K562 (cell line): ENCODE data around the gene HMGXB3. TPM values are rescaled to one million over a fixed set of nuclear protein-coding genes. Genes with fewer than 3 reads are reported as not detected.

Experiments
- ATAC-seq: fragments of 200-7000 bp; cut with Tn5 transposase; 3 replicates; pipeline ENCODE4 v1.9.1; 2020; ENCODE audit warnings: moderate library complexity
- BruUV-seq: library from RNA; stranded (reverse); fragments of 400-500 nt; replicated peaks from 2 replicates; lab custom pipeline; 2021; lab: Mats Ljungman, UMichigan
- CTCF ChIA-PET: fragments of 300-600 bp; formaldehyde crosslinking; extraction: SDS; loops from one replicate; lab custom pipeline; 2021; ENCODE audit warnings: low intra/inter-chr PET ratio; lab: Yijun Ruan, JAX
- POLR2A ChIA-PET: fragments of 300-600, 350-650 bp; sonication (Branson Sonifier 250); formaldehyde crosslinking; extraction: SDS; loops from one replicate; lab custom pipeline; 2021; ENCODE audit warnings: antibody characterized with exemption, inconsistent platforms; lab: Yijun Ruan, JAX
- DNase-seq, 4 experiments: peaks; one replicate each; pipeline versions ENCODE4 v3.0.0 to v3.0.0-alpha.2; 2011 to 2018; ENCODE audit warnings: low spot score in 3 of 4, mixed read lengths in 3 of 4; ENCODE audit errors: extremely low read depth in 1 of 4
- FAIRE-seq: peaks from 2 replicates; lab custom pipeline; 2011; peaks lifted over from hg19 to GRCh38; lab: Jason Lieb, UNC
- H2AFZ ChIP-seq: 2 replicates; pipeline ENCODE4 v1.6.0; 2011; ENCODE audit warnings: low read depth, low read length, control low read depth, inconsistent platforms
- H3K27ac ChIP-seq: fragments of 200-600 bp; 3 replicates; pipeline ENCODE4 v1.8.0; 2011; ENCODE audit warnings: low read depth, mild to moderate bottlenecking, control low read depth, inconsistent platforms, low read length, moderate library complexity, mixed read lengths; ENCODE audit errors: extremely low read depth
- H3K27me3 ChIP-seq, 2 experiments: fragments of 300-600 bp in 1 of 2; 2 replicates in 1 of 2; 3 replicates in 1 of 2; pipeline versions ENCODE4 v1.6.0 to v1.8.0; 2011; ENCODE audit warnings: inconsistent platforms in 2 of 2, low read length in 2 of 2, mild to moderate bottlenecking in 1 of 2, mixed read lengths in 1 of 2, moderate library complexity in 1 of 2; ENCODE audit not compliant: control insufficient read depth in 2 of 2, insufficient read depth in 2 of 2
- H3K36me3 ChIP-seq: fragments of 300-600 bp; 3 replicates; pipeline ENCODE4 v1.8.0; 2011; ENCODE audit warnings: mild to moderate bottlenecking, low read length, inconsistent platforms; ENCODE audit not compliant: control insufficient read depth, insufficient read depth
- H3K4me1 ChIP-seq, 2 experiments: fragments of 200-600 bp in 1 of 2; replicated peaks in 1 of 2; 2 replicates in 1 of 2; 3 replicates in 1 of 2; pipeline versions ENCODE4 v1.5.1 to v1.8.0; 2011; ENCODE audit warnings: inconsistent platforms in 2 of 2, low read length in 2 of 2, mild to moderate bottlenecking in 1 of 2, mixed read lengths in 1 of 2, moderate library complexity in 1 of 2; ENCODE audit not compliant: control insufficient read depth in 2 of 2, insufficient read depth in 2 of 2
- H3K4me2 ChIP-seq: 2 replicates; pipeline ENCODE4 v1.6.1; 2011; ENCODE audit warnings: low read length, control low read depth, inconsistent platforms, mixed read lengths; ENCODE audit not compliant: insufficient read depth
- H3K4me3 ChIP-seq: fragments of 200-600 bp; sonication (generic), shearing (Covaris generic); 2 replicates; pipeline ENCODE4 v1.5.1; 2016; ENCODE audit warnings: control low read depth, inconsistent platforms
- H3K79me2 ChIP-seq: fragments of 200-600 bp; 3 replicates; pipeline ENCODE4 v1.8.0; 2011; ENCODE audit warnings: low read length, inconsistent platforms; ENCODE audit not compliant: control insufficient read depth, insufficient read depth
- H3K9ac ChIP-seq, 2 experiments: 2 replicates each; pipeline versions ENCODE4 v1.6.0 to v1.6.1; 2011; ENCODE audit warnings: low read depth in 2 of 2, low read length in 2 of 2, control low read depth in 1 of 2, inconsistent platforms in 1 of 2, mild to moderate bottlenecking in 1 of 2, mixed read lengths in 1 of 2; ENCODE audit not compliant: insufficient read depth in 1 of 2
- H3K9me1 ChIP-seq: one replicate; pipeline ENCODE4 v1.6.0; 2011; ENCODE audit warnings: inconsistent platforms, mild to moderate bottlenecking, low read length, moderate library complexity; ENCODE audit not compliant: control insufficient read depth, insufficient read depth
- H3K9me3 ChIP-seq: replicated peaks from 2 replicates; pipeline ENCODE4 v1.5.1; 2011; ENCODE audit warnings: low read depth, low read length, inconsistent platforms; ENCODE audit not compliant: control insufficient read depth, insufficient read depth
- H4K20me1 ChIP-seq: replicated peaks from 2 replicates; pipeline ENCODE4 v1.6.1; 2011; ENCODE audit warnings: low read length, inconsistent platforms, mixed read lengths; ENCODE audit not compliant: control insufficient read depth, insufficient read depth
- COPS2 ChIP-seq: fragments of 450-650 bp; conservative IDR thresholded peaks from 2 replicates; pipeline ENCODE4 v1.6.1; 2016; ENCODE audit warnings: mild to moderate bottlenecking, moderate library complexity
- FOSL1 ChIP-seq: fragments of 200-800 bp; sonication (Bioruptor generic); conservative IDR thresholded peaks from 2 replicates; pipeline ENCODE4 v1.6.1; 2016; ENCODE audit warnings: missing genetic modification characterization, missing compliant biosample characterization
- GATAD2B ChIP-seq: fragments of 450-650 bp; IDR thresholded peaks from 2 replicates; pipeline ENCODE4 v1.6.1; 2017; ENCODE audit warnings: mild to moderate bottlenecking, borderline replicate concordance
- ILK ChIP-seq: fragments of 450-650 bp; IDR thresholded peaks from 2 replicates; pipeline ENCODE4 v1.6.1; 2016; ENCODE audit warnings: missing genetic modification characterization, low read depth, mild to moderate bottlenecking, missing compliant biosample characterization, moderate library complexity, borderline replicate concordance
- MECOM ChIP-seq: fragments of 250-450 bp; sonication (Bioruptor Pico); IDR thresholded peaks from 2 replicates; pipeline ENCODE4 v1.8.0; 2022; ENCODE audit warnings: inconsistent platforms
- XRCC4 ChIP-seq: IDR thresholded peaks from one replicate; pipeline ENCODE4 v1.6.1; 2011; ENCODE audit not compliant: insufficient read depth, insufficient read length; ENCODE audit errors: extremely low read depth
- ZKSCAN8 ChIP-seq: fragments of 200-800 bp; sonication (Bioruptor generic); IDR thresholded peaks from 2 replicates; pipeline ENCODE4 v1.6.1; 2016; ENCODE audit warnings: missing genetic modification characterization, missing compliant biosample characterization
- ZNF212 ChIP-seq: fragments of 450-650 bp; formaldehyde crosslinking; IDR thresholded peaks from 2 replicates; pipeline ENCODE4 v1.4.0; 2020; ENCODE audit warnings: mild to moderate bottlenecking
- WGBS: fragments of 100-300 bp; shearing (Covaris generic); methylation state at CpG from one replicate; pipeline ENCODE4 v1.1.6; 2016; ENCODE audit warnings: low coverage, mixed read lengths; ENCODE audit not compliant: insufficient coverage; ENCODE audit errors: missing lambda C conversion rate; 5-methylcytosine and 5-hydroxymethylcytosine counted together
- in situ Hi-C: fragments of 300-500 bp; cut with MboI; formaldehyde crosslinking; loops from 4 replicates; pipeline ENCODE4 v1.15.0; 2018; ENCODE audit warnings: inconsistent platforms, mixed read lengths
- intact Hi-C: fragments of 100-400 bp; cut with micrococcal nuclease; formaldehyde crosslinking; loops from 2 replicates; pipeline ENCODE4 v1.14.2; 2022
- polyA plus RNA-seq, 8 experiments: library from polyadenylated mRNA; depleted of rRNA in 4 of 8; stranded (reverse) in 5 of 8; unstranded in 3 of 8; fragments of >200 nt; fragmentation: Nextera tagmentation in 2 of 8; fragmentation: Illumina TruSeq in 1 of 8; extraction: Ambion mirVana in 2 of 8; extraction: Trizol in 1 of 8; gene quantifications; 2 replicates each; pipeline versions ENCODE4 v1.2.1 to v1.2.3, GENCODE V29; 2011 to 2014; ENCODE audit warnings: inconsistent platforms in 1 of 8, missing spikeins in 1 of 8
- total RNA-seq, 7 experiments: library from RNA; depleted of rRNA in 6 of 7; stranded (reverse); fragments of >200 nt in 6 of 7; fragmentation: Illumina TruSeq in 2 of 7; extraction: Trizol in 2 of 7; gene quantifications; 2 replicates each; pipeline versions ENCODE4 v1.2.1 to v1.2.3, GENCODE V29; 2011 to 2021; ENCODE audit warnings: low replicate concordance in 1 of 7
- TF ChIP-seq, protein P1 (sequence below): fragments of 250-450 bp; sonication (Bioruptor Pico); IDR thresholded peaks from 2 replicates; pipeline ENCODE4 v1.5.0; 2021; ENCODE audit warnings: mild to moderate bottlenecking, borderline replicate concordance

HMGXB3 gene
- total and polyA plus RNA-seq, 9 of the 15 experiments (the other 6 are each of a cell fraction or from before 2014, with no cell fraction given) = 1.8 to 44.1 (median 32.2) TPM

DNA sequence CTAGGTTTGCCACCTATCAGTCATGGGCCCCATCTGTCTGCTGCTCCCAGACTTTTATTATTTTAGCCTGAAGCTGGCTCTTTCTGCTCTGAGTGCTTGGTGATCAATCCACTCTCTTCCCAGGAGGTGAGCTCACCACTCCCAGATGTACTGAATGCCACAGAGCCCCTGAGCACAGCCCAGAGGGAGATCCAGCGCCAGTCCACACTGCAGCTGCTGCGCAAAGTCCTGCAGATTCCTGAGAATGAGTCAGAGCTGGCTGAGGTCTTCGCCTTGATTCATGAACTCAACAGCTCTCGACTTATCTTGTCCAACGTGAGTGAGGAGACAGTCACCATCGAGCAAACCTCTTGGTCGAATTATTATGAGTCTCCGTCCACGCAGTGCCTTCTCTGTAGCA is 36.0 kb downstream of the HMGXB3 start:
- 84% methylated on average over 9 of the region's 9 CpGs for WGBS
- Histone ChIP-seq H3K27me3 (no peaks in the 10 kb centered on the region), H3K9me3 (no peaks in the 10 kb centered on the region), H3K27ac (no peak overlapping the region), H3K4me3 (no peak overlapping the region), H3K79me2 (no peaks in the 10 kb centered on the region), H3K4me2 (no peak overlapping the region), H3K4me1 (no peaks in the 10 kb centered on the region), H3K9me1 (no peaks in the 10 kb centered on the region), H4K20me1 (no peaks in the 10 kb centered on the region), H3K9ac (no peak overlapping the region), H2AFZ (no peak overlapping the region), H3K36me3 (peaks cover 98% of the 10 kb centered on the region)
- TF ChIP-seq FOSL1 (tag) (peak; percentile 67), ZKSCAN8 (CRISPR knock-in tag) (no peak), XRCC4 (no peak), ILK (no peak), COPS2 (no peak), MECOM (no peak), ZNF212 (CRISPR knock-in tag) (no peak), GATAD2B (no peak)
- TF ChIP-seq, protein P1, sequence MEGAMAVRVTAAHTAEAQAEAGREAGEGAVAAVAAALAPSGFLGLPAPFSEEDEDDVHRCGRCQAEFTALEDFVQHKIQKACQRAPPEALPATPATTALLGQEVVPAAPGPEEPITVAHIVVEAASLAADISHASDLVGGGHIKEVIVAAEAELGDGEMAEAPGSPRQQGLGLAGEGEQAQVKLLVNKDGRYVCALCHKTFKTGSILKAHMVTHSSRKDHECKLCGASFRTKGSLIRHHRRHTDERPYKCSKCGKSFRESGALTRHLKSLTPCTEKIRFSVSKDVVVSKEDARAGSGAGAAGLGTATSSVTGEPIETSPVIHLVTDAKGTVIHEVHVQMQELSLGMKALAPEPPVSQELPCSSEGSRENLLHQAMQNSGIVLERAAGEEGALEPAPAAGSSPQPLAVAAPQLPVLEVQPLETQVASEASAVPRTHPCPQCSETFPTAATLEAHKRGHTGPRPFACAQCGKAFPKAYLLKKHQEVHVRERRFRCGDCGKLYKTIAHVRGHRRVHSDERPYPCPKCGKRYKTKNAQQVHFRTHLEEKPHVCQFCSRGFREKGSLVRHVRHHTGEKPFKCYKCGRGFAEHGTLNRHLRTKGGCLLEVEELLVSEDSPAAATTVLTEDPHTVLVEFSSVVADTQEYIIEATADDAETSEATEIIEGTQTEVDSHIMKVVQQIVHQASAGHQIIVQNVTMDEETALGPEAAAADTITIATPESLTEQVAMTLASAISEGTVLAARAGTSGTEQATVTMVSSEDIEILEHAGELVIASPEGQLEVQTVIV (CRISPR knock-in tag) = no peak
- ChIA-PET POLR2A (interaction anchor here (0.9 kb wide), 1 partner anchor 20 kb away, joined by 4 read pairs; no protein-coding TSS in a partner anchor), CTCF (no interaction called here)
- DNase-seq (no peak), ATAC-seq (no peak), FAIRE-seq (peak; percentile 40)
- in situ Hi-C loops = no loop called here
- BruUV-seq = no TSS peak
- intact Hi-C loops = no loop called here
